HG03521 (cell line): Measurements from ENCODE around the gene HSPA1L.
"Not testable (repeated sequence)": the region's sequence is repeated elsewhere in the genome, so short reads cannot be mapped to it uniquely, and the experiment has no call there.

Experiments
- ATAC-seq: cut with Tn5 transposase; IDR thresholded peaks from one replicate; pipeline ENCODE4 v1.9.1; 2021; ENCODE audit warnings: mild to moderate bottlenecking, moderate library complexity; ENCODE audit not compliant: unreplicated experiment

The HSPA1L gene

DNA sequence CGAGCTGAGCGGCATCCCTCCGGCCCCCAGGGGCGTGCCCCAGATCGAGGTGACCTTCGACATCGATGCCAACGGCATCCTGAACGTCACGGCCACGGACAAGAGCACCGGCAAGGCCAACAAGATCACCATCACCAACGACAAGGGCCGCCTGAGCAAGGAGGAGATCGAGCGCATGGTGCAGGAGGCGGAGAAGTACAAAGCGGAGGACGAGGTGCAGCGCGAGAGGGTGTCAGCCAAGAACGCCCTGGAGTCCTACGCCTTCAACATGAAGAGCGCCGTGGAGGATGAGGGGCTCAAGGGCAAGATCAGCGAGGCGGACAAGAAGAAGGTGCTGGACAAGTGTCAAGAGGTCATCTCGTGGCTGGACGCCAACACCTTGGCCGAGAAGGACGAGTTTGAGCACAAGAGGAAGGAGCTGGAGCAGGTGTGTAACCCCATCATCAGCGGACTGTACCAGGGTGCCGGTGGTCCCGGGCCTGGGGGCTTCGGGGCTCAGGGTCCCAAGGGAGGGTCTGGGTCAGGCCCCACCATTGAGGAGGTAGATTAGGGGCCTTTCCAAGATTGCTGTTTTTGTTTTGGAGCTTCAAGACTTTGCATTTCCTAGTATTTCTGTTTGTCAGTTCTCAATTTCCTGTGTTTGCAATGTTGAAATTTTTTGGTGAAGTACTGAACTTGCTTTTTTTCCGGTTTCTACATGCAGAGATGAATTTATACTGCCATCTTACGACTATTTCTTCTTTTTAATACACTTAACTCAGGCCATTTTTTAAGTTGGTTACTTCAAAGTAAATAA lies 2.2 kb upstream of the HSPA1L start:
- not testable (repeated sequence) for ATAC-seq

- ATAC-seq: no peak
Measured at GRCh38 chr6:31814677-31815024, 432 bp downstream of the HSPA1L start.

DNA sequence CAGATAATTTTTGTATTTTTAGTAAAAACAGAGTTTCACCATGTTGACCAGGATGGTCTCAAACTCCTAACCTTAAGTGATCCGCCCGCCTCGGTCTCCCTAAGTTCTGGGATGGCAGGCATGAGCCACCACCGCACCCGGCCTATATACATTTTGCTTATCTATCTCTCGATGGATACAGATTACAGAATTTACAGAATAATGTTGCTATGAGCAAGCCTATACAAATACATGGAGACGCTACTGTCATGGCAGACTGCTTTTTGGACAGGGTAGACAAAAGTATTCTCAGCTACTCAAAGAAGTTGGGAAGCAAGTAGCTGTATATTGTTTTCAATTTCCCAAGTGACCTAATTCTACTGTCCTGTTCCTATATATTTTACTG lies 1.6 kb downstream of the HSPA1L start:
- no peak for ATAC-seq

DNA sequence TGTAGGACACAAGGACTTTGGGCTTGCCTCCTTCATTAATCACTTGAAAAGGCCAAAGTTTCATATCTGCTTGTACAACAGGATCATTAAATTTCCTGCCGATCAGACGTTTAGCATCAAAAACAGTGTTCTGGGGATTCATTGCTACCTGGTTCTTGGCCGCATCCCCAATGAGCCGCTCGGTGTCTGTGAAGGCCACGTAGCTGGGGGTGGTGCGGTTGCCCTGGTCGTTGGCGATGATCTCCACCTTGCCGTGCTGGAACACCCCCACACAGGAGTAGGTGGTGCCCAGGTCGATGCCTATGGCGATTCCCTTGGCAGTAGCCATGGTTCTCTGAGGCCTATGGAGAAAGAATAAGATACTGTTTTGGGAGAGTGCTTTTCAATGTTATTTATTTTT lies 3.4 kb downstream of the HSPA1L start:
- no peak for ATAC-seq

- not testable (repeated sequence) for ATAC-seq
Measured at GRCh38 chr6:31808599-31808998, 6.5 kb downstream of the HSPA1L start.

DNA sequence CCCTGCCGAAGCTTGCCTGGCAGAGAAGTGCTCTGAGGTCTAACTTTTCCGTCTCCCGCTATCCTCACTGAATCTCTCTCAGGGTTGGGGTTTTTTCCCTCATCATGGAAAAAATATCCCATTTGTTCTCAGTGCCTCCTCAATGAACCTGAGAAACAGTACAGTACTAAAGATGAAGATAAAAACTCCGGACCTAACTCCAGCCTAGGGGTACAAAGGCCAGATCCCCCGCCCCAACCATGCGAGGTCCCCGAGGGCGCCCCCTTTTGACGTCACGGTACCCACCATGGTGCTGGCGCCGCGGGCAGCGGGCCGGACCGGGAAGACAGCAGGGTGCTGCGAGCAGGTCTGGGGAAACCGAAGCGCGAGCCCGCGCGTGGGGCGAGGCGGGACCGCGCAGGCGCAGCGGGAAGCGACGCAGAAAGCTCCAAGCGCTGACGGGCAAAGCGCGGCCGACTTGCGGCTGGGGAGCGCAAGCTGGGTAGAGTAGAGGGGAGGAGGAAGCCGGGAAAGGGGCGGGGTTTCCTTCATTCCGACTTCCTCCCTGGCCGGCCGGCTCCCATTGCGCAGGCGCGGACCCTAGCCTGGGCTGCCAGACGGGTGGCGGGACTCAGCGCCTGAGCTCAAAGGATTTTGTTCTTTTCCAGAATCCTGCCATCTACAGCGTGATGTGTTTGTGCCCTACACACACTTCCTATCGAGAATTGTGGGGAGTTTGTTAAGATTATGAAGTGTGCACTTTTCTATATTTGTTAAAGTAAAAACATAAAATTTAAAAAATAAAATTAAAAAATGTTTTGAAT lies 8.4 kb downstream of the HSPA1L start, which contains the start of gene LSM2:
LSM2 (minus strand) TSS at position 497 of the 803 bp plus-strand sequence; CDS start at position 288, 209 bp downstream.
- peak; percentile 87 for ATAC-seq

GRCh38 chr6:31805939-31806469 lies 9.1 kb downstream of the HSPA1L start:
- ATAC-seq: peak; percentile 4

GRCh38 chr6:31801031-31801927 lies 13.8 kb downstream of the HSPA1L start:
- ATAC-seq: not testable (repeated sequence)

GRCh38 chr6:31799781-31800180 lies 15.3 kb downstream of the HSPA1L start:
- ATAC-seq: no peak

- ATAC-seq: no peak
Measured at GRCh38 chr6:31797588-31797987, 17.5 kb downstream of the HSPA1L start.

- ATAC-seq: no peak
Measured at GRCh38 chr6:31796993-31797385, 18.1 kb downstream of the HSPA1L start.

- peak; percentile 77 for ATAC-seq
Measured at GRCh38 chr6:31795616-31796298, 19.3 kb downstream of the HSPA1L start, which contains the start of gene VARS1. TSS of gene VARS1 (minus strand) at chr6:31795752. CDS start at chr6:31795217, 535 bp downstream.

GRCh38 chr6:31794866-31795615 lies 20.0 kb downstream of the HSPA1L start:
- ATAC-seq: peak; percentile 5

GRCh38 chr6:31794294-31794865 lies 20.7 kb downstream of the HSPA1L start:
- no peak for ATAC-seq

GRCh38 chr6:31793927-31794245 lies 21.2 kb downstream of the HSPA1L start:
- not testable (repeated sequence) for ATAC-seq

DNA sequence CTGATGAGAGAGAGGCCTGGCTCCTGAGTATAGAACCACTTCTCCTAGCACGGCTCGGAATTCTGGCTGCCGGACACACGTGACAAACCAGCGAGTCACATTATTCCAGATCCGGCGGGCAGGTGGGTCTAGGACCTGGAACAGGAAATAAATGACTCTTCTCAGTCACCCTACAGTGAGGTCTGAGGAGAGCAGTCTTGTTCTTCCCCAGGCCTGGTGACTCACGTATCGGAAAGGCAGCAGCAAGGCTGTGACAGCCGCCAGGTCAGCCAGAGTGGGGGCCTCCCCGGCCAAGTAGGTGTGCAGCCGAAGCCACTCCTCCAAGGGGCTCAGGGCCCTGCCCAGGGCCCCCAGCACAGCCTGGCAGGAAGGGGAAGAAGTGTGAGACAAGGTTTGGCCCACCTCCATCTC lies 22.3 kb downstream of the HSPA1L start:
- ATAC-seq: no peak

DNA sequence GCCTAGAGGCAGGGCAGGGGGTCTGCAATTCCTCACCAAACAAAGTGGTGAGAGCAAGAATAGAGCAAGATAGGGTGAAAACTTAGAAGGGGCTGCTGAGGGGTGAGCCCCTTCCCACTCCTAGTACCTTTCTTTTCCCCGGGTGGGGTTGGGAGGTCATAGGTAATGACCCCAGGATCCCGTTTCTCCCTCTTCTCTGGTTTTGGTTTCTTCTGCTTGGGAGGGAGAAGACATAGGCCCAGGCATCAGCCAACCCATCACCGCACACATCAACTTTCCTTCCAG lies 23.1 kb downstream of the HSPA1L start:
- ATAC-seq: no peak

DNA sequence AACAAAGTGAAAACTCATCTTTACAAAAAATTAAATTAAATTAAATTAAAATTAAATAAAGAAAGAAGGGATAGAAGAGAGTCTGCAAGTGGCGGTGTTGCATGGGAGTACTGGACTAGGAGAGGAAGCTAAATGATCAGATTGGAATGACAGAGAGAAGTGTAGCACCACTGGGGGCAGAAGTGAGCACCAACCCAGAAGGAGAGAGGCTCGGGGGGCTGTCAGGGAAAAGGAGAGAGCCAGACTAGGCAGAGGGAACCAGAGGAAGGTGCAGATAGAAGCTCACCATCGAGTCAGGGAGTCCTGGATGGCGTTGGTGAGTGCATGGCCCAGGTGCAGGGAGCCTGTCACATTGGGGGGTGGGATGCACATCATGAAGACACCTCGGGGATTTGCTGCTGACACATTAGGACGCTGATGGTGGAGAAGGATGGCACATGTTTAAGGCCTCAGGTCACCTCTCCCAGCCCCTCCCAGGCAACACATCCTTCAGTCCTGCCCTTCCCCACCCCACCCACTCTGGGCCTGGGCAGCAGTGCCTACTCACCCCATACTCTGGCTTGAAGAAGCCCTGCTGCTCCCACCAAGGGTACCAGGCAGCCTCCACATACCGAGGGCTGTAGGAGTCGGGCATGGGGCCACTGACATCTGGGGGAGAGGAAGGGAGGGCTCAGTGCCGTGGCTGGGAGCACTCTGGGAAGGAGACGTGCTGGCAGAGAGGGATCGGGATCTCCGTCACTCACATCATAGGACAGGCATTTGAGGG lies 23.6 kb downstream of the HSPA1L start:
- no peak for ATAC-seq

DNA sequence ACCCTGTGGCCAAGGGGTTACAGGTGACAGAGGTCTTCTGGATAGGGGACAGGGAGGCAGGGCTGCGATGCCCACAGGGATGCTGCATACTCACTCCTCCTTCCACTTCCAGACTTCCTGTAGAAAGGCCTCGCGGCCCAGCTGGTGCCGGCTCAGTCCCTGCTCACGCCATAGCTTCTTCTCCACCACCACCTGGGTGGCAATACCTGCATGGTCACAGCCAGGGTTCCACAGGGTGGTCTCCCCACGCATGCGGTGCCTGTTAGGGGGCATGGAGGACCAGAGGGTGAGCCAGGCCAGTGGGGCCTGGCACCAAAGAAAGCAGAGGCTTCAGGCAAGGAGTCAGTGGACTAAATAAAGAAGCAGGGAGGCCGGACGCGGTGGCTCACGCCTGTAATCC lies 29.6 kb downstream of the HSPA1L start:
- ATAC-seq: no peak
